ENCODE measurements around the gene GATM.

GRCh38 chr15:45319472-45320214 is 58.7 kb downstream of the GATM start:
- TF ChIP-seq CTCF (conservative IDR thresholded peaks at IDR 0.05) (no peak), ZFX (IDR thresholded peaks at IDR 0.05) (no peak)

Measured in C4-2B (cell line).